ENCODE results near the gene HIGD2A.

DNA sequence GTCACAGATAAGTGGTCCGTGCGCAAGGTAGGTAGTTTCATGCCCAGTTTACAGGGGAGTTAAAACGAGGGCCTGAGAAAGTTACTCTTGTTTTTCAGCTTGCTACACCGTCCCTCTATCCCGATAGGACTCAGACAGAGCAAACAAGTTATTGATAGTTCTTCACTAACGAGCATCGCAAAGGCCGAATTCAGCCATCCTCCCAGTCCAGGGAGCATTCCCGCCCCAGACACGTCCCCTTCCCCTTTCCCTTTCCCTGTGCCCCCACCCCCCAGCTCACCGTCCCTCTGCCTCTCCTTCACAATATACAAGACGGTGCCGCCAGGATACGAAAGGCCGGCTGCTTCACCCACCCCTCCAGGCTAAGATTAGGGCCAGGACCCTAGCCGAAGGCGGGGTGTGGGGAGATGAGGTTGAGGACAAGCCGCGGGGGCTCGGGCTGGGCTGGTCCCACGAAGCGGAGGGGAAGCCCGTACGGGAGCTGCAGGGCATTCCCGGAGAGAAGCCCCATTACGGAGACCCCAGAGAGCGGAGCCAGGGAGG, 27.6 kb upstream of the HIGD2A start:
- no peak for TF ChIP-seq HNF4G (IDR thresholded peaks at IDR 0.05)
- TF ChIP-seq, protein P1, sequence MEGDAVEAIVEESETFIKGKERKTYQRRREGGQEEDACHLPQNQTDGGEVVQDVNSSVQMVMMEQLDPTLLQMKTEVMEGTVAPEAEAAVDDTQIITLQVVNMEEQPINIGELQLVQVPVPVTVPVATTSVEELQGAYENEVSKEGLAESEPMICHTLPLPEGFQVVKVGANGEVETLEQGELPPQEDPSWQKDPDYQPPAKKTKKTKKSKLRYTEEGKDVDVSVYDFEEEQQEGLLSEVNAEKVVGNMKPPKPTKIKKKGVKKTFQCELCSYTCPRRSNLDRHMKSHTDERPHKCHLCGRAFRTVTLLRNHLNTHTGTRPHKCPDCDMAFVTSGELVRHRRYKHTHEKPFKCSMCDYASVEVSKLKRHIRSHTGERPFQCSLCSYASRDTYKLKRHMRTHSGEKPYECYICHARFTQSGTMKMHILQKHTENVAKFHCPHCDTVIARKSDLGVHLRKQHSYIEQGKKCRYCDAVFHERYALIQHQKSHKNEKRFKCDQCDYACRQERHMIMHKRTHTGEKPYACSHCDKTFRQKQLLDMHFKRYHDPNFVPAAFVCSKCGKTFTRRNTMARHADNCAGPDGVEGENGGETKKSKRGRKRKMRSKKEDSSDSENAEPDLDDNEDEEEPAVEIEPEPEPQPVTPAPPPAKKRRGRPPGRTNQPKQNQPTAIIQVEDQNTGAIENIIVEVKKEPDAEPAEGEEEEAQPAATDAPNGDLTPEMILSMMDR (IDR thresholded peaks at IDR 0.05; ENCODE audit: low read depth, low read length, missing input control) = no peak

Measured in liver (tissue), 3 donors.